ENCODE data around the gene PPM1H. TPM values are rescaled to one million over a fixed set of nuclear protein-coding genes. Genes with fewer than 3 reads are reported as not detected.

PPM1H gene
- polyA plus RNA-seq, 1 of the 3 experiments (the other 2 are of a cell fraction) = 0.13 TPM

DNA sequence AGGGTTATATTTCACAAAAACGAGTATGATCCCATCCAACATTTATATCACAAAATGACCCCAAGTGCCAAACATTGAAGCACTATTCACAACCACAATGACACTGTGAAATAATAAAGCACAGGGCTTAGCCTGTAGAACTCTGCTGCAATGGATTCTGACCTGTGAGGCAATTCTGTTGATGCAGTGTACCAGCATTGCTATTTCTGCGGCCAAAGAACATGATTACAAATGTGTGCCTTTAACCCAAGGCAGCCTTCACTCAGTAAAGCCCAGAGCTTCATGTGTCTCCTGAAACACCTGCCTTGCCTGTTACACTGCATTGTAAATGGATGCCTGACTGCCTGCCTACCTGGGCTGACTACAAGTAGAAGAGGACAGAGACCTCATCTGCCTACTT lies 158.0 kb downstream of the PPM1H start:
- Histone ChIP-seq H3K4me3 (ENCODE audit: low read depth in 2 of 2, low read length in 1 of 2) (no peak overlapping the region), H3K4me2 (no peak overlapping the region), H3K9me2 (no peaks in the 10 kb centered on the region), H3F3A (replicated peaks; ENCODE audit: insufficient read depth) (no peaks in the 10 kb centered on the region), H3K4me1 (ENCODE audit: control insufficient read depth in 1 of 2, insufficient read depth in 2 of 2, low read depth in 1 of 2, low read length in 1 of 2) (no peaks in the 10 kb centered on the region), H2AFZ (ENCODE audit: low read depth) (no peak overlapping the region), H3K79me2 (ENCODE audit: insufficient read depth) (no peaks in the 10 kb centered on the region), H3K27me3 (ENCODE audit: insufficient read depth) (no peaks in the 10 kb centered on the region), H3K27ac (ENCODE audit: low read depth in 2 of 2, low read length in 1 of 2) (no peak overlapping the region), H3K9ac (no peak overlapping the region), H3K36me3 (replicated peaks in 1 of 2; ENCODE audit: control insufficient read depth in 1 of 2, insufficient read depth in 2 of 2, low read length in 1 of 2) (no peaks in the 10 kb centered on the region), H3K9me3 (no peaks in the 10 kb centered on the region), H4K20me1 (ENCODE audit: insufficient read depth) (no peaks in the 10 kb centered on the region)
- TF ChIP-seq, protein P1, sequence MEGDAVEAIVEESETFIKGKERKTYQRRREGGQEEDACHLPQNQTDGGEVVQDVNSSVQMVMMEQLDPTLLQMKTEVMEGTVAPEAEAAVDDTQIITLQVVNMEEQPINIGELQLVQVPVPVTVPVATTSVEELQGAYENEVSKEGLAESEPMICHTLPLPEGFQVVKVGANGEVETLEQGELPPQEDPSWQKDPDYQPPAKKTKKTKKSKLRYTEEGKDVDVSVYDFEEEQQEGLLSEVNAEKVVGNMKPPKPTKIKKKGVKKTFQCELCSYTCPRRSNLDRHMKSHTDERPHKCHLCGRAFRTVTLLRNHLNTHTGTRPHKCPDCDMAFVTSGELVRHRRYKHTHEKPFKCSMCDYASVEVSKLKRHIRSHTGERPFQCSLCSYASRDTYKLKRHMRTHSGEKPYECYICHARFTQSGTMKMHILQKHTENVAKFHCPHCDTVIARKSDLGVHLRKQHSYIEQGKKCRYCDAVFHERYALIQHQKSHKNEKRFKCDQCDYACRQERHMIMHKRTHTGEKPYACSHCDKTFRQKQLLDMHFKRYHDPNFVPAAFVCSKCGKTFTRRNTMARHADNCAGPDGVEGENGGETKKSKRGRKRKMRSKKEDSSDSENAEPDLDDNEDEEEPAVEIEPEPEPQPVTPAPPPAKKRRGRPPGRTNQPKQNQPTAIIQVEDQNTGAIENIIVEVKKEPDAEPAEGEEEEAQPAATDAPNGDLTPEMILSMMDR (IDR thresholded peaks at IDR 0.05) = no peak
- TF ChIP-seq FOXJ3 (CRISPR knock-in tag; IDR thresholded peaks at IDR 0.05) (no peak), MEF2A (IDR thresholded peaks at IDR 0.05; ENCODE audit: borderline replicate concordance, low read depth) (no peak), ELF1 (IDR thresholded peaks at IDR 0.05) (no peak), REST (IDR thresholded peaks at IDR 0.05; ENCODE audit: low read depth, low read length) (no peak), RXRA (IDR thresholded peaks at IDR 0.05; ENCODE audit: borderline replicate concordance, low read depth) (no peak), RAD21 (IDR thresholded peaks at IDR 0.05; ENCODE audit: low read length) (no peak), MXI1 (IDR thresholded peaks at IDR 0.05; ENCODE audit: low read depth, low read length) (no peak), GABPA (IDR thresholded peaks at IDR 0.05; ENCODE audit: low read depth) (no peak), TCF12 (IDR thresholded peaks at IDR 0.05) (no peak), FOSL2 (IDR thresholded peaks at IDR 0.05; ENCODE audit: borderline replicate concordance, low read depth) (no peak), TEAD4 (IDR thresholded peaks at IDR 0.05; ENCODE audit: borderline replicate concordance, insufficient read depth) (no peak), SMC3 (IDR thresholded peaks at IDR 0.05; ENCODE audit: low read depth, low read length) (no peak), MAX (IDR thresholded peaks at IDR 0.05; ENCODE audit: low read depth) (no peak), EZH2phosphoT487 (IDR thresholded peaks at IDR 0.05; ENCODE audit: borderline replicate concordance, low read depth) (no peak), RFX5 (IDR thresholded peaks at IDR 0.05; ENCODE audit: low read length) (no peak)
- TF ChIP-seq, protein P2, sequence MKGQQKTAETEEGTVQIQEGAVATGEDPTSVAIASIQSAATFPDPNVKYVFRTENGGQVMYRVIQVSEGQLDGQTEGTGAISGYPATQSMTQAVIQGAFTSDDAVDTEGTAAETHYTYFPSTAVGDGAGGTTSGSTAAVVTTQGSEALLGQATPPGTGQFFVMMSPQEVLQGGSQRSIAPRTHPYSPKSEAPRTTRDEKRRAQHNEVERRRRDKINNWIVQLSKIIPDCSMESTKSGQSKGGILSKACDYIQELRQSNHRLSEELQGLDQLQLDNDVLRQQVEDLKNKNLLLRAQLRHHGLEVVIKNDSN (IDR thresholded peaks at IDR 0.05; ENCODE audit: borderline replicate concordance, low read depth) = no peak
- WGBS (ENCODE audit: low lambda C conversion rate) = 82% methylated on average over 2 of the region's 2 CpGs
- ChIA-PET POLR2A (no interaction called here), CTCF (no interaction called here)
- no peak for DNase-seq
